Measurements from ENCODE around the gene TMEM132C.
A peak's percentile ranks its signal among the peaks of the same experiment; 100 is the strongest.

Gene TMEM132C

DNA sequence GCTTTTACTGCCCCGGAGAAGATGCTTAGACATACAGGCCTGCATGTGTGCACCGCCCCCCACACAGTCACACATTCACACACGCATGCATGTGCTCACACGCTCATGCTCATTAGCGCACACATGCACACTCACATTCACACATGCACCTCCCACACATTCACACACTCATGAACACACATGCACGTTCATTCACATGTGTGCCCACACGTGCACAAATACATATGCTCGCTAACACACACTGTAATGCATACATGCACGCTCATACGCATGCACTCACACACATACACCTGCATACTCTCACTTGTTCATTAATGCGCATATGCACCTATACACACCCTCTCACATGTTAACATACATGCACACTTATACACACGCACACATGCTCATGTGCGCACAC, 21.9 kb downstream of the TMEM132C start:
- no peak for DNase-seq

DNA sequence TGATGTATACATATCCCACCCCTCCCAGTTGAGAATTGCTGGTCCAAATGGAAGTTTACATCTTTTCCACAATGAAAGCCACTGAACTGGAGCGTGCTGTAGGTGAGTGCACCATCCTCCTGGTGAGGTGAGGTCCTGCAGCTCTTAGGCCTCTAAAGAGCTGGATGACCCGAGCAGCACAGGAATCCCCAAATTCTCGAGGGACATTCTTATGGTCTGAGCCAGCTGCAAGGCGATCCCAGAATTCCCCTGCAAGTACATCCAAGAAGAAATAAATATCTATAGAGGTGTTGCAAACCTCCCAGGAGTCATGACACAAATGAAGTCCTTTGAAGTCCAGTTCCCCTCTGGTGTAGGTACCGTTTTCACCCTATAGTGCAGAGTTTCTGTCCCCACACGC, 24.0 kb downstream of the TMEM132C start:
- no peak for DNase-seq

DNA sequence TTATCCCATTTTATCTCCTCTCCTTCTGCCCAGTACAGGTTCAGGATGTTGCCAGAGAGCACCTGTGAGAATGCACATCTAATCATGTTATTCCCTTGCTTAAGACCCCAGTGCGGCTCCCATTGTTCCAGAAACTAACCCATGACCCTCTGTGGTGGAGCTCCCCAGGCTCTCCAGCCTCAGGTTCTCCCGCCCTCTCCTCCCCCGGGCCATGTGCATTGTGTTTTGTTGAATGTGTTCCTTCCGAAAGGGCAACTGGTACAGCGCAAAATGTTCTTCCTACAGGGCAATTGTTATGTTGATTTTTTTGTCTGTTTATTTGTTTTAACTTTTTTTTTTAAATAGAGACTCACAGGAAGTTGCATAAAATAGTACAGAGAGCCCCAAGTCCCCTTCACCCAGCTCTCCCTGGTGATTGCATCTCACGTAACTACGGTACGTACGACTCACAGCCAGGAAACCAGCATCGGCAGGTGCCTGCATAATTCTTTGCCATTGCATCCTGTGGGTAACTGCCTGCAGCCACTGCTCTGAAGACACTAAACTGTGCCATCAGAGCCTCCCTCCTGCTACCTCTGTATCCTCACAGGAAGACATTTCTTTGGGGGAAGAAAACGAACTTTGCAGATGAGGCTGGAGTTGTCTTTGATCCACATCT, 31.2 kb downstream of the TMEM132C start:
- no peak for DNase-seq

DNA sequence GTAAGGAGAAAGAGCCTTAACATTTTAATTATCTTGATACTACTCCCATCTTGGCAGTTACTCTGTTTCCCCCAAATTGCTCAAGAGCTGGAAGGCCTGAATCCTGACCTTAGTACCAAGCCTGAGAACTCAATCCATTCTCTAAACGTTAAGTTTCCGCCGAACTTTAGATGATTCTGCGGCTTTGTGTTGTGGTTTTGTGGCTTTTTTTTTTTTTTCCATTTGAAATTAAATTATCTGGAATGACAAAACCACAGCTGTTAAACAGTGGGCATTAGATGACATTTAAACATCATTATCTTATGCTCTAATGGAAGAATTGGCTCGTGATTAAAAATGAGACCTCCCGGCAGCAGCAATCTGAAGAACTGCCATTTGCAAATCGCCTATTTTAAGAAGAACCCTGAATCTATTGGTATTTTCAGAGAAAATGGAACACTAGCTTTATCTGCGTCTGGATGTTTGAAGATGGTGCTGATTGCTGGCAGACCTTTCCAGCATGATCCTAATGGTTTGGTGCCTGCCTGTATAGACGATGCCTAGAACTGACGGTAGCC, 38.4 kb downstream of the TMEM132C start:
- no peak for DNase-seq

DNA sequence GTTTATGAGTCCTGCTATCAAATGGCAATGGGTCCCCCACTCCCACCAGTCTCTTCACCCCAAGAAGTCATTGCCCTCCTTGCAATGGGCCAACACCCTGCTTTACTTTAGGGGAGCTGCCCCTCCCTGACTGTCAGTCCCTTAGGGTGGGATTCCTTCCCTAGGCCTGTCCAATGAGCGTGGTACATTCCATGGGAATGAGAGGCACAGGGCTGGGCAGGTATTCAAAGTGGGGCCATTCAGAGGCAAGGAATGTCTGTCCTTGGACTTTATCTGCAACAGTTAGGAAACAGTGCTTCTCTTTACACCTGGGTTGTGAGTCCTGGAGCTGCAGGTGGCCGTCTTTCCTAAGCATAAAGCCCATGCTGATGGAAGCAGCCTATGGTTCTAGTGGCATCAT, 40.8 kb downstream of the TMEM132C start:
- no peak for DNase-seq

- no peak for DNase-seq
Measured at GRCh38 chr12:128312661-128313060, 45.7 kb downstream of the TMEM132C start.

DNA sequence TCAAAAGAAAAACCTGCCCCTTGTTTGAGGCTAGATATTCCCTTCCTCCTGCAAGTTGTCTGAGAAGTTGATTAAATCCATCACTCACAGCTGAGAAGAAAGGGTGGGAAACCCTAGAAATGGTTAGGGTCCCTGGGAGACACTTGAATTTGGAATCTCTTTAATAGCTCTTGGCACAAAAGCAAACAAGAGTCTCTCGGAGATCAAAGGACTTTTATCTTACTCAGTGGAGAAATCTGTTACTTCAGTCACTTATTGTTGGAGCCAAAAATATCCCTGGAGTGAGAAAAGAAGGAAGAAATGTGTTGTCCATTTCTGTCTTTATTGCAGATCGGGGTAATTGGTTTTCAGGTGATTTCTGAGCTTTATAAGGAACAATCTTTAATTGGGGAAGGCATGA, 47.0 kb downstream of the TMEM132C start:
- no peak for DNase-seq

DNA sequence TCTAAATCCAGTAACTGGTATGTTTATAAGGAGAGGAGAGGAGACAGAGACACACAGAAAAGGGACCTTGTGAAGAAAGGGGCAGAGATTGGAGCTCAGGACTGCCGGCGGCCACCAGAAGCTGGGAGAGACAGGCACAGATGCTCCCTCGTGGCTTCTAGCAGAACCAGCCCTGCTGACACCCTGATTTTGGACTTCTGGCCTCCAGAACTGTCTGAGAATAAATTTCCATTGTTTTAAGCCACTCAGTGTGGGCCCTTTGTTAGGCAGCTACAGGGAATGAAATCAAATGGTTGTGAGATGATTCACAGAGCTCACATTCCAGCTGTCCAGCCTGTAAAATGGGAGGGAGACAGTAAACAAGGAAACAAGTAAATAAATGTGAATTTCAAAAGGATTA, 47.6 kb downstream of the TMEM132C start:
- no peak for DNase-seq

DNA sequence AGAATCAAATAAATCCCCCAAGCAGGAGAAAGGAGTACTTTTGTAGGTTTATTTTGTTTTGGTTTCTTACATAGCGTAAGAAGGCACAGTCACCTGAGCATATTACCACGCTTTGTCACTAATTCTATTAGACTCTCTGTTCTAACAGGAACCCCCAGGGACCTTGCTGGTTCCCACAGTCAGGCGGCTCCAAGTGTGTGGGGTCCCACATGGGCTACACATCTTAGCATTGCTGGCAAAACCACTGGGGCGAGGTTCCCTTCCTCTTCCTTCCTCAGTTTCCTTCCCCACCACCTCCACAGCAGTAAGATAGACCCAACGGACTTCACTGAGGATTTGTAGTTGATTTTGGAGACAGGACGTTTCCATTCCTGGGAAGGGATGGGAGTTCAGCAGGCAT, 49.1 kb downstream of the TMEM132C start:
- no peak for DNase-seq

DNA sequence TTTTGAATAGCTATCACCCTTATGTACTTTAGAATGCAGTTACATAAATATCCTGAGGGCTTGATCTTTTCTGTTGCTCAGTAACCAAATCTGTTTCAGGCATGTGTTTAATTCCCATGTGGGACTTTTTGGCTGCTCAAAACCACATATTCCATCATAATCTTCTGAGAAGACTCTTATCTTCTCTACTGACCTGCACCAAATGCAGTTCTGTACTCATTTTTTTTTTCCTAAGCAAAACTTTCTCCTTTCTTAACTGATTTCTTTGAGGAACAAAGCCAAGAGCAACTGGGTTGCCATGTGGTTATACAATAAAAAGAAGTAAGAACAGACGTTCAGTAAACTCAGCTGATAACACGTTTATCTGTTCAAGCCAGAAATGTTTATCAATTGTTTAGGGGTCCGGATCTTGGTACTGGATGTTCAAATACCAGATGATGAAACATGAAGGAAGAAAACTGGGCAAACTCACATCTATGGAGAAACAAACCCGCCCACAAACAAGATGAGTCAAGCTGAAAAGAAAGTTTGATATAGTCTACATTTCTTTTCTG, 50.1 kb downstream of the TMEM132C start:
- no peak for DNase-seq

DNA sequence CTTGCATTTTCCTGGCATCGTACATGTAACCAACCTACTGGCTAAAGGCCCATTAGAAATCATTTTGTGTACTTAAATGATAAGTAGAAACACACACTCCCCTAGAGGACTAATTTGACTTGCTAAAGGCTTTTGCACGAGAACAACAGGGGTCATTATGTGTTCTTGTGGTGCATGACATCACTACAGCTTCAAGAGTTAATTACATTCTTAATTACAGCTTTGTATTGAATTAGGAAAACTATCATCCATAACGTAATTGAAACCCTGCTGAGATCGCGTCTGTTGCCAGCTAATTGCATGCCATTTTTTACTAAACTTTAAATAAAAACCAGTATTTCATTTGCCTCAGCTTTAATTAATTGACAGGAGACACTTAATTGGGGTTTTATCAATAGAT, 51.4 kb downstream of the TMEM132C start:
- peak in 2 of 3 experiments; percentile 2 to 52 for DNase-seq

DNA sequence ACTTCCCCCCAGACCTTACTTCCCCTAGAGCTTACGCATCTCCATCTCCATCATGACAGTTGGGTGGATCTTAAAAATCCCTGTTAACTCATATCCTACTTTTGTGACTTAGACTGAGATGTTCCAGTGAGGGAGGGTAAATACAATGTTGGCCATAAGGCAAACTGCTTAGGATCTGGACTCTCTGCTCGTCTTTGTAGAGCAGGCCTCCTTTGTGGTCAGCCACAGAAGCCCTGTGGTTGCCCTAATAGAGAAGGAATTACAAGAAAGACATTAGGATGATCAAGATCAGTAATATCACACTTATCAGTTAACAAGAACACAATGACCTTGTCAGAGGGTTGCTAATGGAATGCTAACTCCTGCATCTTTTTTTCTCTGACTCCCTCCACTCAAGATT, 52.0 kb downstream of the TMEM132C start:
- no peak for DNase-seq

GRCh38 chr12:128322341-128322740, 55.4 kb downstream of the TMEM132C start:
- no peak for DNase-seq

- no peak for DNase-seq
Measured at GRCh38 chr12:128323145-128323920, 56.4 kb downstream of the TMEM132C start.

DNA sequence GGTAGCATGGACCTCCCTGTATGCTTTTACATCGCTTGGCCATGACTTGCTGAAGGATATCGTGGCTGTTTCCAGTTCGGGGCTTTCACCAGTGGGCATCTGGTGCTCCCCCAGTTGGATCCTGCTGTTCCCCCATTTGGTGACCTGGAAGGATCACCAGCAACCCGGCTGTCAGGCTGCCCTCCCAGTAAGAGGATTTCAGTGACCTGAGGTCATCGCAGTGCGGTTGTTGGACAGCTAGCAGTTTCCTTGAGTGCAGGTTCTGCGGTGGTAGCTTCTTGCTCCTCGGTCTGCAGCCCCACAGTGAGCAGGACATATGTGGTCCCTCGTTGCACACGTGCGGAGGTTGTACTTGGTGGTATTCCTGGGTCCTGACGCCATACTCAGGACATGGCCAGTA, 58.7 kb downstream of the TMEM132C start:
- DNase-seq = no peak

DNA sequence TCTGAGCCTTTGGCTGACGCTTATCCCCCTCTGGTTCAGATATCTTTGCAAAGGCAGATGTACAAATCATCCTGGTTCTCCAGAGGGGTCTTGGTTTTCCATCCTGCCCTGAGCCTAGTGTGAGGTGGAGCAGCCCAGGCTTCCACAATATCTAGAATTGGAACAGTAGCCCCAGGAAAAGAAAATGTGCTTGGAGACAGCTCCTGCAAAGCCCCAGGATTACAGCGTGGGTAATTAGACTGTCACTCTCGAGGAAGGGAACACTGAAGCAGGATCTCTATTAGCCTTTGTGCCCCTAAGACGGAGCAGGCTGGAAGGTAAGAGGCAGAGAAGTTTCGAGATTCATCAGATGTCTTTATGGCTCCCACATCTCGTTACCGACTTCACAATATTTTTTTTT, 59.4 kb downstream of the TMEM132C start:
- DNase-seq = no peak

DNA sequence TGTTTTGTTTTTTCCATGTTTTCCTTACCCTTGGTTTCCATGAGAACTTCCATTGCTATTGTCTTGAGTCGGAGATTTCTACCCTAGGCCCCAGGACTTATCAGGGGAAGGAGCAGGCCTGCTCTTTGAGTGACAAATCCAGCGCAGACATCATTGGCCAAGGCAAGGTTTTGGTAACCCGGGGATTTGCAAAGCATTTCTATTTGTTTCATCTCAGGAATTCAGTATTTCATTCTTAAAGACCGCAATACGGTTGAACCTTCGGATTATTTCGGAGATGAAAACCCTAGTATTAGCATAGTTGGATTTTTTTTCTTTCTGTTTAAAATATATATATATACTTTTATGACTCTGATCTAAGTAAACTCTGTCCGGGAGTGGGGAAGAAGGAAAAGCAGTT, 62.0 kb downstream of the TMEM132C start:
- DNase-seq = no peak

- DNase-seq = no peak
Measured at GRCh38 chr12:128336204-128337070, 69.5 kb downstream of the TMEM132C start.

DNA sequence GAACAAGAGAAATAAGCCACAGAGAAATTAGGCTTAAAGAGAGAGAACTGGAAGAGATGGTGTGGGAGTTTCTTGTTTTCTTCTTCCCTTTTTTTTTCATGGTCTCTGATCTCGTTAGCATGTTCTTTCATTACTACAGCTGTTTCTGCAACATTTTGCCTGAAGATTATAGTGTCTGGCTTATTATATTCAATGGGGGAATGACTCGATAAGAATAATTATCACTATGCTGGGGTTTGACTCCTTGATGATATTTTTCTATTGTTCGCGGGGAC, 70.0 kb downstream of the TMEM132C start:
- DNase-seq = no peak

- DNase-seq = no peak
Measured at GRCh38 chr12:128337431-128338170, 70.6 kb downstream of the TMEM132C start.

GRCh38 chr12:128338386-128339125, 71.6 kb downstream of the TMEM132C start:
- DNase-seq = no peak

- DNase-seq = no peak
Measured at GRCh38 chr12:128339126-128339520, 72.2 kb downstream of the TMEM132C start.

Data from NCI-H1417 (cell line).